ENCODE measurements around the gene FAM98B.

FAM98B gene

GRCh38 chr15:38438031-38438986, 15.6 kb upstream of the FAM98B start:
- Histone ChIP-seq H2AFZ (ENCODE audit: low read depth) (no peak overlapping the region), H3K4me1 (ENCODE audit: low read depth, poor library complexity, severe bottlenecking) (peaks cover 14% of the 10 kb centered on the region), H3K9ac (no peak overlapping the region), H4K20me1 (ENCODE audit: insufficient read depth) (no peaks in the 10 kb centered on the region), H3K4me3 (IDR thresholded peaks at IDR 0.05; ENCODE audit: insufficient read depth, low read depth, low read length) (no peak overlapping the region), H3K4me2 (no peak overlapping the region), H3K27me3 (ENCODE audit: insufficient read depth, low read depth) (no peaks in the 10 kb centered on the region), H3K36me3 (ENCODE audit: insufficient read depth) (no peaks in the 10 kb centered on the region), H3K27ac (no peak overlapping the region), H3K79me2 (ENCODE audit: insufficient read depth, low read depth) (no peaks in the 10 kb centered on the region)
- TF ChIP-seq CTCF (conservative IDR thresholded peaks at IDR 0.05; ENCODE audit: low read depth, low read length): no peak

GRCh38 chr15:38440353-38441129, 13.4 kb upstream of the FAM98B start:
- Histone ChIP-seq H2AFZ (ENCODE audit: low read depth) (peak overlapping the region; percentile 77), H3K27ac (no peak overlapping the region), H3K36me3 (ENCODE audit: insufficient read depth) (no peaks in the 10 kb centered on the region), H3K27me3 (ENCODE audit: insufficient read depth, low read depth) (no peaks in the 10 kb centered on the region), H3K4me3 (IDR thresholded peaks at IDR 0.05; ENCODE audit: insufficient read depth, low read depth, low read length) (no peak overlapping the region), H4K20me1 (ENCODE audit: insufficient read depth) (no peaks in the 10 kb centered on the region), H3K9ac (no peak overlapping the region), H3K4me2 (peak overlapping the region; percentile 36), H3K4me1 (ENCODE audit: low read depth, poor library complexity, severe bottlenecking) (peaks cover 14% of the 10 kb centered on the region), H3K79me2 (ENCODE audit: insufficient read depth, low read depth) (no peaks in the 10 kb centered on the region)
- TF ChIP-seq CTCF (conservative IDR thresholded peaks at IDR 0.05; ENCODE audit: low read depth, low read length): peak; percentile 95

GRCh38 chr15:38441130-38441519, 12.8 kb upstream of the FAM98B start:
- TF ChIP-seq CTCF (conservative IDR thresholded peaks at IDR 0.05; ENCODE audit: low read depth, low read length): no peak
- Histone ChIP-seq H3K27me3 (ENCODE audit: insufficient read depth, low read depth) (no peaks in the 10 kb centered on the region), H2AFZ (ENCODE audit: low read depth) (peak overlapping the region; percentile 77)

GRCh38 chr15:38454696-38455090, 766 bp downstream of the FAM98B start:
- H3K79me2 ChIP-seq (ENCODE audit: insufficient read depth, low read depth): peaks cover 51% of the 10 kb centered on the region
- no peaks in the 10 kb centered on the region for H3K27me3 ChIP-seq (ENCODE audit: insufficient read depth, low read depth)
- 0 out of 2 replicates have a peak, but pooled peaks have one; percentile 13 for TF ChIP-seq CTCF (conservative IDR thresholded peaks at IDR 0.05; ENCODE audit: low read depth, low read length)
- no peaks in the 10 kb centered on the region for H4K20me1 ChIP-seq (ENCODE audit: insufficient read depth)
- H3K9ac ChIP-seq: peak overlapping the region; percentile 96
- no peak overlapping the region for H3K4me3 ChIP-seq (IDR thresholded peaks at IDR 0.05; ENCODE audit: insufficient read depth, low read depth, low read length)
- peaks cover 14% of the 10 kb centered on the region for H3K4me1 ChIP-seq (ENCODE audit: low read depth, poor library complexity, severe bottlenecking)
- H3K27ac ChIP-seq: peak overlapping the region; percentile 95
- H2AFZ ChIP-seq (ENCODE audit: low read depth): peak overlapping the region; percentile 92
- H3K36me3 ChIP-seq (ENCODE audit: insufficient read depth): no peaks in the 10 kb centered on the region
- peak overlapping the region; percentile 63 for H3K4me2 ChIP-seq

More at GRCh38 chr15:38441130-38441519, 12.8 kb upstream of the FAM98B start:
- peaks cover 14% of the 10 kb centered on the region for H3K4me1 ChIP-seq (ENCODE audit: low read depth, poor library complexity, severe bottlenecking)
- no peak overlapping the region for H3K4me3 ChIP-seq (IDR thresholded peaks at IDR 0.05; ENCODE audit: insufficient read depth, low read depth, low read length)
- H3K36me3 ChIP-seq (ENCODE audit: insufficient read depth): no peaks in the 10 kb centered on the region
- no peak overlapping the region for H3K9ac ChIP-seq
- no peak overlapping the region for H3K27ac ChIP-seq
- no peaks in the 10 kb centered on the region for H4K20me1 ChIP-seq (ENCODE audit: insufficient read depth)
- no peaks in the 10 kb centered on the region for H3K79me2 ChIP-seq (ENCODE audit: insufficient read depth, low read depth)
- H3K4me2 ChIP-seq: no peak overlapping the region
